ENCODE results near the gene TNFRSF1A. TPM values are rescaled to one million over a fixed set of nuclear protein-coding genes. Genes with fewer than 3 reads are reported as not detected.

TNFRSF1A gene
- total and polyA plus RNA-seq, 4 experiments from 2014 or later = 14.5 to 86.7 (median 58.6) TPM

DNA sequence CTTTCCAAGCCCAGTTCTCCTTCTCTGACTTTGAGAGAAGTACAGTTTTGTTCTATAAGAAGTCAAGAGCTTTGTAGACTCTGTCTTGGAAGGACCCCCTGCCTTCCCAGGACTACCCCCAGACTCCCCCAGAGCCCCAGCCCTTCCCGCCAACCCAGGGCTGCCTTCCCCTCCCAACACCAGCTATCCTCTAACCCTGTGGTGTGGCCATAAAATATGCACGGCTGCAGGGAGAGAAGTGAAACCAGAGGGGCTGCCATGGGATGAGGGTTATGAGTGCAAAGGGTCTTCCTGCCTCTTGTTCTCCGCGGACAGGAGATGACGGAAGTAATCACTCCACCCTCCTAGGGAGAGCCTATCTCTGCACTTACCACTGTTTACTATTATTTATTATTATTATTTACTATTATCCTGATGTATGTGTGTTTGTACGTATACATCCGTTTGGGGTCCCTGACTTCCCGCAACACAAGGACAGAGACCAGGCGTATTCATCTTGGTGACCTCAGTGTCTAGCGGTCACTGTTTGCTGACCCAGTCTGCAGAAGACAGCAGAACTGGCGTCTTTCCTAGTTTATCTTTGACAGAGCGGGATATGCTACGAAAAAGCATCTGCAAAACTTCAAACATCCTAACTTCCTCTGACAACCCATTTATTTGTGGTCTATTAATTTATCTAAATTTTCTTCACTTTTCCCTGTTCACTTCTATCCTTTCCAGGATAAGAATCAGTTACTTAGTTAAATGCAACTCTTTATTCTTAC, 37.0 kb upstream of the TNFRSF1A start:
- H3K4me1 Mint-ChIP-seq = peaks cover 11 to 33% (median 19%) of the 10 kb centered on the region in 4 donors
- H3K4me1 ChIP-seq (ENCODE audit: insufficient read depth, low read length) = peaks cover 25% of the 10 kb centered on the region
- no peak overlapping the region for H3K4me3 ChIP-seq (ENCODE audit: low read length in 2 of 2)
- no peaks in the 10 kb centered on the region for H3K36me3 ChIP-seq (ENCODE audit: insufficient read depth, low read length)
- H3K36me3 Mint-ChIP-seq = no peaks in the 10 kb centered on the region
- no peak overlapping the region for H3K27ac Mint-ChIP-seq
- ChIA-PET CTCF (ENCODE audit: partially characterized antibody) (interaction anchor here (0.6 to 1.5 kb wide), 2 partner anchors 14 to 43 kb away, joined by 3 read pairs; no protein-coding TSS in a partner anchor), POLR2A (ENCODE audit: partially characterized antibody) (interaction anchor here (2.4 kb wide), 1 partner anchor 43 kb away, joined by 9 read pairs; no protein-coding TSS in a partner anchor)
- H3K4me3 Mint-ChIP-seq = no peak overlapping the region
- peaks cover 7 to 12% of the 10 kb centered on the region in 2 donors for H3K27me3 Mint-ChIP-seq
- H3K27ac ChIP-seq (ENCODE audit: low read depth, low read length) = no peak overlapping the region
- no peaks in the 10 kb centered on the region for H3K9me3 Mint-ChIP-seq
- H3K27me3 ChIP-seq (ENCODE audit: insufficient read depth, low read length) = peaks cover 16% of the 10 kb centered on the region
- DNase-seq = no peak
- intact Hi-C loops (cut with micrococcal nuclease) = no loop called here
- no peaks in the 10 kb centered on the region for H3K9me3 ChIP-seq (ENCODE audit: control insufficient read depth in 1 of 2, low read length in 2 of 2)

DNA sequence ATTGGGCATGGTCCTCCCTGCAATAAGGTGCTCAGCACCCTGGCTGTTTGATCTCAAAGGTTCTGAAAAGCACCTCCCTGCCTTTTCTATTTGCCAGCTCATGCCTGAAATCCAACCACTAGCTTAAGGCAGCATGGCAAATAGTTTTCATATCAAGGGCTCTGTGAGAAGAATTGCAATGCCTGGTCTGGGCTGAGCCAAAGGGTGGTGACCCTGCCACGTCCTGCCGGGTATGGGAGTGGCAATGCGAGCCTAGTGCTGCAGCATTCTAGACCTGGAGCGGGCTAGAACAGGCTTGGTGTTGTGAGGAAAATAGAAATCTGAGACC, 35.8 kb upstream of the TNFRSF1A start:
- H3K36me3 ChIP-seq (ENCODE audit: insufficient read depth, low read length) = no peaks in the 10 kb centered on the region
- H3K36me3 Mint-ChIP-seq = no peaks in the 10 kb centered on the region
- peaks cover 4 to 8% of the 10 kb centered on the region in 2 donors for H3K27me3 Mint-ChIP-seq
- no peaks in the 10 kb centered on the region for H3K9me3 ChIP-seq (ENCODE audit: control insufficient read depth in 1 of 2, low read length in 2 of 2)
- no peaks in the 10 kb centered on the region for H3K9me3 Mint-ChIP-seq
- peaks cover 5% of the 10 kb centered on the region for H3K27me3 ChIP-seq (ENCODE audit: insufficient read depth, low read length)
- no peak for DNase-seq
- ChIA-PET POLR2A (ENCODE audit: partially characterized antibody) (interaction anchor here (1.0 to 2.4 kb wide), 3 partner anchors 32 to 42 kb away, joined by 3 to 9 read pairs (median 4); no protein-coding TSS in a partner anchor), CTCF (ENCODE audit: partially characterized antibody) (interaction anchor here (1.0 to 1.5 kb wide), 6 partner anchors 10 to 88 kb away, joined by 3 to 4 read pairs (median 4); no protein-coding TSS in a partner anchor)
- H3K4me1 ChIP-seq (ENCODE audit: insufficient read depth, low read length) = peaks cover 28% of the 10 kb centered on the region
- peak overlapping the region in 2 of 7 donors; percentile 10 to 81 for H3K27ac Mint-ChIP-seq
- H3K4me3 ChIP-seq (ENCODE audit: low read length in 2 of 2) = no peak overlapping the region
- intact Hi-C loops (cut with micrococcal nuclease) = no loop called here
- peaks cover 8 to 39% (median 24%) of the 10 kb centered on the region in 4 donors for H3K4me1 Mint-ChIP-seq
- H3K4me3 Mint-ChIP-seq = peak overlapping the region in 7 of 8 donors; percentile 37 to 76 (median 68)
- no peak overlapping the region for H3K27ac ChIP-seq (ENCODE audit: low read depth, low read length)

DNA sequence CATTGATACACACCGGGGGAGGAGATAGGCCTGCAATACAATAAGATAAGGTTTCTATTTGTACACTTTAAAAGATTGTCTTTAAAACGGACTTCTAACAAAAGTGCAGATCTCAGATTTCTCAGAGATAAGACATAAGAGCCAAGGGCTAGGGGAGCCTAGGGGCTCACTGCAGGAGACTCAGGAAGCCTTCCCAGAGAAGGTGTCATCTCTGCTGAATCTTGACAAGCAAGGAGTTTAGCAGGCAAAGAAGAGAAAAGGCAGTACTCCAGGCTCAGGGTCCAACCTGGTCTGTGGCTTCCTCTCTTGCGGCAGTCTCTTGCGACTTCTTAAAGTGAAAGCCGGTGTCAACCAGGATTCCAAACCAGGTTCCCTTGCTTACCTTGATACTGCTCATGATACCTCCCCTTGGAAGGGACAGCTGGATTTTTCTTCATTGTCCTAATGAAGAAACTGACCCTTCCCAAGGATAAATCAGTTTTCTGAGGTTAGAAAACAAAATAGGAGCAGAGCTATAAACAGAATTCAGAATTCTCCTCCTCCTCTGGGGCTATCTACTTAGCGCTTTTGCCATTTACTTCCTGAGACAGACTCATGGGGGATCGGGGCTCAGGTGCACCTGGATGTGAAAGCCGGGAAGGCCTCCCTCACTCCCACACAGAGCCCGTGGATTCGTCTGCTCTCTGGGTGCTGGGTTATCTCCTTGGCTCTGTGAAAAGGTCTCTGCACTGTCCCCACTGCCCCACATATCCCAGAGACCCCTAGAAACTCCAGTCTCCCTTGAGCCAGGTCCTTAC, 35.2 kb upstream of the TNFRSF1A start:
- peak overlapping the region; percentile 37 to 76 (median 70) for H3K4me3 Mint-ChIP-seq
- Histone ChIP-seq H3K9me3 (ENCODE audit: control insufficient read depth in 1 of 2, low read length in 2 of 2) (no peaks in the 10 kb centered on the region), H3K4me3 (ENCODE audit: low read length in 2 of 2) (no peak overlapping the region), H3K27me3 (ENCODE audit: insufficient read depth, low read length) (no peaks in the 10 kb centered on the region), H3K4me1 (ENCODE audit: insufficient read depth, low read length) (peaks cover 29% of the 10 kb centered on the region), H3K27ac (ENCODE audit: low read depth, low read length) (no peak overlapping the region), H3K36me3 (ENCODE audit: insufficient read depth, low read length) (no peaks in the 10 kb centered on the region)
- intact Hi-C loops (cut with micrococcal nuclease) = no loop called here
- H3K27ac Mint-ChIP-seq = peak overlapping the region; percentile 13 to 81 (median 60)
- H3K27me3 Mint-ChIP-seq = peaks cover 3 to 6% of the 10 kb centered on the region in 2 donors
- ChIA-PET CTCF (ENCODE audit: partially characterized antibody) (interaction anchor here (1.0 to 1.5 kb wide), 6 partner anchors 9 to 88 kb away, joined by 3 to 4 read pairs (median 4); no protein-coding TSS in a partner anchor), POLR2A (ENCODE audit: partially characterized antibody) (interaction anchor here (1.0 to 2.4 kb wide), 3 partner anchors 32 to 41 kb away, joined by 3 to 9 read pairs (median 4); no protein-coding TSS in a partner anchor)
- no peaks in the 10 kb centered on the region for H3K9me3 Mint-ChIP-seq
- H3K4me1 Mint-ChIP-seq = peaks cover 8 to 43% (median 28%) of the 10 kb centered on the region in 4 donors
- no peaks in the 10 kb centered on the region for H3K36me3 Mint-ChIP-seq
- peak in 3 of 5 donors; percentile 5 to 24 (median 20) for DNase-seq

DNA sequence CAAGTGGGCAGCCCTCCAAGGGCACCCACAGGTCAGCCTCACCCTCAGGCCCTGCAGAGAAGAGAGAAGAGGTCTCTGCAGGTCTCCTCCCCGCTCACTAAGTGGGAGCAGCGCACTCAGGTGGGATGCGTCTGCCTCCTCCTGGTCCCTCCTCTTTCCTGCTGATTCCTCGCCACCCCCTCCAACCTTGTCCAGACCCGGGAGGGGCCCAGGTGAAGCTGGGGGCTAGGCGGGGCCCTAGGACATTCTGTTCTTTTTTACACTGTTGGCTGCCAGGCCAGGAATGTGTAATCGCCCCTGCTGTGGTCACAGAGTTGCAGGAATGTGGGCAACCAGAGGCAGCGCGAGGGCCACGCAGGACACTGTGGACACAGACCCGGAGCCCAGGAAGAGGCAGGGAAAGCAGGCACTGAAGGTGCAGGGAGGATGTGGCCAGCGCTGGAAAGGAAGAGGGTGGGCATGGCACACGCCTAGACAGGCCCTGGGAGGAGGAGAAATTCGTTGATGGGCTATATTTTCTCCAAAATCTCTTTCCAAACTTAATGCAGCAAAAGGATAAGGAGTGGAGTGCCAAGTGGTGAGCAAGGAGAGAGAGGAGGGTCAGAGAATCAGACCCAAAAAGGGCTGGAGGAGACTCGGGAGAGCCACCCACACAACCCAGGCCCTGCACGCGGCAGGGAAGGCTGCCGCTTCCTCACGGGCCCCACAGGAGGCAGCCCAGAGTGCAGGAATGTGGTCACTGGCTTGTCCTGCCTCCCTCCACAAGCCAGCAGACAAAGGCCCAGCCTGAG, 34.4 kb upstream of the TNFRSF1A start:
- H3K4me1 ChIP-seq (ENCODE audit: insufficient read depth, low read length) = peaks cover 29% of the 10 kb centered on the region
- H3K27me3 Mint-ChIP-seq = peaks cover 0 to 3% of the 10 kb centered on the region in 2 donors
- no peaks in the 10 kb centered on the region for H3K36me3 ChIP-seq (ENCODE audit: insufficient read depth, low read length)
- H3K4me1 Mint-ChIP-seq = peaks cover 8 to 40% (median 28%) of the 10 kb centered on the region in 4 donors
- H3K27me3 ChIP-seq (ENCODE audit: insufficient read depth, low read length) = no peaks in the 10 kb centered on the region
- no peak overlapping the region for H3K27ac ChIP-seq (ENCODE audit: low read depth, low read length)
- no peaks in the 10 kb centered on the region for H3K9me3 ChIP-seq (ENCODE audit: control insufficient read depth in 1 of 2, low read length in 2 of 2)
- ChIA-PET POLR2A (ENCODE audit: partially characterized antibody) (interaction anchor here (1.1 kb wide), 1 partner anchor 9 kb away, joined by 3 read pairs; no protein-coding TSS in a partner anchor), CTCF (ENCODE audit: partially characterized antibody) (interaction anchor here (1.1 to 3.0 kb wide), 4 partner anchors 8 to 89 kb away, joined by 4 to 10 read pairs (median 4); no protein-coding TSS in a partner anchor)
- intact Hi-C loops (cut with micrococcal nuclease) = no loop called here
- DNase-seq = no peak
- peak overlapping the region in 5 of 7 donors; percentile 19 to 81 (median 55) for H3K27ac Mint-ChIP-seq
- H3K9me3 Mint-ChIP-seq = no peaks in the 10 kb centered on the region
- no peak overlapping the region for H3K4me3 ChIP-seq (ENCODE audit: low read length in 2 of 2)
- H3K36me3 Mint-ChIP-seq = no peaks in the 10 kb centered on the region
- peak overlapping the region in 7 of 8 donors; percentile 29 to 76 (median 71) for H3K4me3 Mint-ChIP-seq

DNA sequence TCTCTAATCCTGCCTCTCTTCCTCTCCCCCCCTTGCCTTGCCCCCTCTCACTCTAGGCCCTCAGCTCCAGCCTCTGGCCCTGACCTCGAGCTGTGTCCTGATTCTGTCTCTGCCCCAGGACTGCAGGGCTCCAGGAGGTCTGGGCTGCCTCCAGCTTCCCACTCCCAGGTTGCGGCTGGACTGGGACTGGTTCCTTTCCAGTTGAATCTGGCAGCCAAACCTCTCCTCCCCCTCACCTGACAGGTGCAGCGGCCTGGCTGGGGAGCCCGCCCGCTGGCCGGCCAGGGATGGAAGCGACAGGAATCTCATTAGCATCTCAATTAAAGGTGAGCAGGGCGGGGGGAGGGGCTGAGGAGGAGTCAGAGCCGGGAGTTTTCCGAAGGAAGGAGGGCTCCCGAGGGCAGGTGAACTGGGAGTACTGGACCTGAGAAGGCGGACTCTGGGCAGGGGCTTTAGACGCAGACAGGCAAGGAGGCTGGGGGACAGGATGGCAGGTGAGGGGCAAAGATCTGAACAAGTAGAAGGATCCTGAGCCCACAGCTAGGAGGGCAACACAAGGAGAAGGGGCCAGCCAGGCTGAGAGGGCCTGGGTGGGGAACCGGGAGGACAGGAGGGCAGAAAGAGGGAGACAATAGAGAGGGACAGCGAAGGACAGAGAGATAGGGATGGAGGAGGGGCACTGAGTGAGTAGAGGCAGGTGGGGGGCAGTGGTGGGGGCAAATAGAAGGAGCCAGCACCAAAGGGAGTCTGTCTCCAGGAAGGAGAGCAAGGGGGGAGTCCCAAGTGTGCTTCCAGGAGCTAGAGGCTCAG, 33.6 kb upstream of the TNFRSF1A start, which contains the start of gene SCNN1A:
TSS of gene SCNN1A (minus strand) at position 295 of the 810 bp plus-strand sequence. CDS start 780 bp downstream, outside the sequence.
- no peaks in the 10 kb centered on the region for H3K36me3 Mint-ChIP-seq
- peaks cover 29% of the 10 kb centered on the region for H3K4me1 ChIP-seq (ENCODE audit: insufficient read depth, low read length)

DNA sequence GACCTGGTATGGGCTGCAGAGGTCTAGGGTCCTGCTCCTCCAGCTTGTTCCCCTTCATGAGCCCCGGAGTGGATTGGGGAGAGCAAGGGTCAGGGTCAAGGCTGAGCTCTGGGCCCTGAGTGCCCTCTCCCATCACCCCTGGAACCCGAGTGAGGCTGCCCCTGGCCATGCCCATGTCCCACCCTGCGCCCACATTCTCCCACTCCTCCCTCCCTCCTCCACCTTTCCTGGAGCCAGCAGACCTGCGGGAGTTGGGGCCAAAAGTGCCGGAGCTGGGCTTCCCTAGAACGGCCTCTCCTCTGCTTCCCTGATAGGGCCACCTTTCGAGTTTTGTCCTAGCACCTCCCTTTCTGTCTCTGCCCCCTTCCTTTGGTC, 32.9 kb upstream of the TNFRSF1A start:
- no peaks in the 10 kb centered on the region for H3K27me3 Mint-ChIP-seq
- H3K36me3 ChIP-seq (ENCODE audit: insufficient read depth, low read length) = no peaks in the 10 kb centered on the region
- peaks cover 8 to 40% (median 28%) of the 10 kb centered on the region in 4 donors for H3K4me1 Mint-ChIP-seq
- H3K4me1 ChIP-seq (ENCODE audit: insufficient read depth, low read length) = peaks cover 29% of the 10 kb centered on the region
- H3K27ac Mint-ChIP-seq = peak overlapping the region in 1 of 7 donors; percentile 35
- H3K27me3 ChIP-seq (ENCODE audit: insufficient read depth, low read length) = no peaks in the 10 kb centered on the region
- H3K4me3 Mint-ChIP-seq = peak overlapping the region in 1 of 8 donors; percentile 17
- H3K36me3 Mint-ChIP-seq = no peaks in the 10 kb centered on the region
- DNase-seq = no peak
- CTCF ChIA-PET (ENCODE audit: partially characterized antibody) = interaction anchor here (0.6 to 3.0 kb wide), 4 partner anchors 12 to 1434 kb away, joined by 3 to 10 read pairs (median 4); no protein-coding TSS in a partner anchor
- intact Hi-C loops (cut with micrococcal nuclease) = no loop called here
- H3K9me3 Mint-ChIP-seq = no peaks in the 10 kb centered on the region
- POLR2A ChIA-PET (ENCODE audit: partially characterized antibody) = interaction anchor here (1.0 to 2.2 kb wide), 3 partner anchors 11 to 90 kb away, joined by 4 to 8 read pairs (median 5); no protein-coding TSS in a partner anchor
- H3K4me3 ChIP-seq (ENCODE audit: low read length in 2 of 2) = no peak overlapping the region
- no peak overlapping the region for H3K27ac ChIP-seq (ENCODE audit: low read depth, low read length)
- no peaks in the 10 kb centered on the region for H3K9me3 ChIP-seq (ENCODE audit: control insufficient read depth in 1 of 2, low read length in 2 of 2)

More for the DNA sequence above, 33.6 kb upstream of the TNFRSF1A start, which contains the start of gene SCNN1A:
- peak within 1 kb of the TSS in 6 of 7 donors; percentile 19 to 81 (median 52) for H3K27ac Mint-ChIP-seq
- no peak for DNase-seq
- intact Hi-C loops (cut with micrococcal nuclease) = no loop called here
- Histone ChIP-seq H3K27ac (ENCODE audit: low read depth, low read length) (no peak within 1 kb of the TSS), H3K27me3 (ENCODE audit: insufficient read depth, low read length) (no peaks in the 10 kb centered on the region), H3K4me3 (ENCODE audit: low read length in 2 of 2) (no peak within 1 kb of the TSS), H3K9me3 (ENCODE audit: control insufficient read depth in 1 of 2, low read length in 2 of 2) (no peaks in the 10 kb centered on the region), H3K36me3 (ENCODE audit: insufficient read depth, low read length) (no peaks in the 10 kb centered on the region)
- POLR2A ChIA-PET (ENCODE audit: partially characterized antibody) = interaction anchor here (0.6 to 2.2 kb wide), 4 partner anchors 8 to 53 kb away, joined by 3 to 8 read pairs (median 4); no protein-coding TSS in a partner anchor
- H3K4me3 Mint-ChIP-seq = peak within 1 kb of the TSS in 7 of 8 donors; percentile 29 to 76 (median 71)
- CTCF ChIA-PET (ENCODE audit: partially characterized antibody) = interaction anchor here (0.6 to 3.0 kb wide), 3 partner anchors 13 to 1434 kb away, joined by 3 to 10 read pairs (median 4); no protein-coding TSS in a partner anchor
- peaks cover 8 to 40% (median 28%) of the 10 kb centered on the region in 4 donors for H3K4me1 Mint-ChIP-seq
- H3K9me3 Mint-ChIP-seq = no peaks in the 10 kb centered on the region
- H3K27me3 Mint-ChIP-seq = no peaks in the 10 kb centered on the region
